ENCODE measurements around the gene RAB40B.

DNA sequence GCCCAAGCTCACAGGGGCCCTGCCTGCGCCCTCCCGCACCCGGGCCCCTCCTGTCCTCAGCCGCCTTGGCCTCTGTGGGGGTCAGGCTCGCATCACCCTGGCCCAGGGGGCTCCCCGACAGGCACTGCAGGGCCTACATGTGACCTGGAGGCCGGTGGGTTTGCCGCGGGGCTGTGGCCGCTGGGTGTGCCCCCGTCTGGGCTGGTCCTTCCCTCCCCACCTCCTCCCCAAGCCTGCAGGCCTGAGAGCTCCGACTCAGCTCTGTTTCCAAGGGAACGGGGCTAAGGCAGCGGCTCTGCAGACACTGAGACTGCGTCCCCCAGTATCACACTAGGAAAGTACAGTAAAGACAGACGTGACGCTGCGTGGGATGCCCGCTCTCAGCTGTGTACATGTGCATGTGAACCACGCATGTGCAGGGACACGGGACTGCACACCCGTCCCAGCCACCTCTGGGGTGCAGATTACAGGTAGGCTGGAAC lies 33.8 kb downstream of the RAB40B start:
- TF ChIP-seq, protein P1, sequence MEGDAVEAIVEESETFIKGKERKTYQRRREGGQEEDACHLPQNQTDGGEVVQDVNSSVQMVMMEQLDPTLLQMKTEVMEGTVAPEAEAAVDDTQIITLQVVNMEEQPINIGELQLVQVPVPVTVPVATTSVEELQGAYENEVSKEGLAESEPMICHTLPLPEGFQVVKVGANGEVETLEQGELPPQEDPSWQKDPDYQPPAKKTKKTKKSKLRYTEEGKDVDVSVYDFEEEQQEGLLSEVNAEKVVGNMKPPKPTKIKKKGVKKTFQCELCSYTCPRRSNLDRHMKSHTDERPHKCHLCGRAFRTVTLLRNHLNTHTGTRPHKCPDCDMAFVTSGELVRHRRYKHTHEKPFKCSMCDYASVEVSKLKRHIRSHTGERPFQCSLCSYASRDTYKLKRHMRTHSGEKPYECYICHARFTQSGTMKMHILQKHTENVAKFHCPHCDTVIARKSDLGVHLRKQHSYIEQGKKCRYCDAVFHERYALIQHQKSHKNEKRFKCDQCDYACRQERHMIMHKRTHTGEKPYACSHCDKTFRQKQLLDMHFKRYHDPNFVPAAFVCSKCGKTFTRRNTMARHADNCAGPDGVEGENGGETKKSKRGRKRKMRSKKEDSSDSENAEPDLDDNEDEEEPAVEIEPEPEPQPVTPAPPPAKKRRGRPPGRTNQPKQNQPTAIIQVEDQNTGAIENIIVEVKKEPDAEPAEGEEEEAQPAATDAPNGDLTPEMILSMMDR (IDR thresholded peaks at IDR 0.05) = no peak
- no peak for TF ChIP-seq POLR2A (IDR thresholded peaks at IDR 0.05)

Measured in breast epithelium (tissue), 3 donors.